GM21360 (cell line): Measurements from ENCODE around the gene PLPP3.

Experiments used
- ATAC-seq: cut with Tn5 transposase; IDR thresholded peaks from one replicate; pipeline ENCODE4 v1.9.1; 2021; ENCODE audit warnings: mild to moderate bottlenecking, moderate library complexity; ENCODE audit not compliant: unreplicated experiment

PLPP3 gene

GRCh38 chr1:56525489-56526041 is 53.8 kb downstream of the PLPP3 start:
- ATAC-seq = peak; percentile 70

DNA sequence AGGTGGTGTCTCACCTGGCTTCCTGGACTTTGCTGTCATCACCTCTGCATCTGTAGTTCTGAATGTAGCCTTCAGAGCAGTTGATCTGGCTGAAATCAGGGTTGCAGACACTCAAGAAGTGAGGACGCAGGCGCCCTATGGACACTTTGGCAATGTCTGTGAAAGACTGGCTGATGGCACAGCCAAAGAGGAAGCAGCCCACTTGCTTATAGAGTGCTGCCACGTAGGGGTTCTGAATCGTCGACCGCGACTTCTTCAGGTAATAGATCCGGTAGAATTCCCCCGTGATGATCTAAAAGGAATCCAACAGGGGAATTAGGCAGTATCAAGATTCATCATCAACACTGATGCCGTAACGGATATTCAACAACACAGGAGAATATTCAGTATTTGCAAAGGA is 55.1 kb downstream of the PLPP3 start:
- ATAC-seq = no peak

DNA sequence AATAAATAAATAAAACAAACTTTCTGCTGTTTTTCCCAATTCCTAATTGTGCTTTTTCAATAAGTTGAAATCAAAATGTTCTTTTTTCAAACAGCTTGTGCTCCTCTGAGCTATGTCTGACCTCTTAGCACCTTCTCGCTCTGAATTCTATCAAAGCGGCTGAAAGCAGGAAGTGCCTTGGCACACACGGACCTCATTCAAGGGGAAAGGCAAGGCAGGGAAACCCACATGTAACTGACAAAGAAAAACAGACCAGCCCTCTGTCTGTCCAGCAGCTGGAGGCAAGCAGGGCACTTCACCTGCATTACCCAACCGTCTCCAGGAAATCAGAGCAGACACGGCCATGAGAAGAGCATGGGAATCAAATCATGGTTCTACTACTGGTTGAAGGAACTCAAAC is 56.7 kb downstream of the PLPP3 start:
- no peak for ATAC-seq

DNA sequence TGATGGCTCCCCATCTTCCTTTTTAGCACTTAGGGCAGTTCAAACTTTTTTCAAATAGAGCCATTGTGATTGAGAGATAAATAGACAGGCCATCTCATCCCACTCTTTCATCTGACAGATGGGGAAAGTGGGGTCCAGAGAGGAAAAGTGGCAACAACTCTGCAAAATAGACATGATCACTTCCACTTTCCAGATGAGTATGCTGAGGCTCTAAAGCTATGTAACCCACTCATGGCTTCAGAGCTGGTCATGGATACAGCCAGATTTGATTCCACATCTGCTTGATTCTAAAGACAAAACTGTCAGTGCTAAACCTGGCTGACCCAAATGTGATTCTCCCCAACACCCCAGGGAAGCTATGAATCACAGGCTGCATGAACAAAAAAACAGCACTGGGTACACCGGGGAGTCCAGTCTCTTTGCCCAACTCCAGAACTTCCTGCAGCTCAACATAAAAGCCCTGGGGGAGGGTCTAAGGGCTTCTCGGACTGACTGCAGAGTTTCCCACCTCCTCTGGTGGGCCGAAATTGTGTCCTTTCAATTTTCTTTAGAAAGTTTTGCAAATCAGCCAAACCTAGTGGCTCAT is 59.3 kb downstream of the PLPP3 start:
- ATAC-seq = no peak

DNA sequence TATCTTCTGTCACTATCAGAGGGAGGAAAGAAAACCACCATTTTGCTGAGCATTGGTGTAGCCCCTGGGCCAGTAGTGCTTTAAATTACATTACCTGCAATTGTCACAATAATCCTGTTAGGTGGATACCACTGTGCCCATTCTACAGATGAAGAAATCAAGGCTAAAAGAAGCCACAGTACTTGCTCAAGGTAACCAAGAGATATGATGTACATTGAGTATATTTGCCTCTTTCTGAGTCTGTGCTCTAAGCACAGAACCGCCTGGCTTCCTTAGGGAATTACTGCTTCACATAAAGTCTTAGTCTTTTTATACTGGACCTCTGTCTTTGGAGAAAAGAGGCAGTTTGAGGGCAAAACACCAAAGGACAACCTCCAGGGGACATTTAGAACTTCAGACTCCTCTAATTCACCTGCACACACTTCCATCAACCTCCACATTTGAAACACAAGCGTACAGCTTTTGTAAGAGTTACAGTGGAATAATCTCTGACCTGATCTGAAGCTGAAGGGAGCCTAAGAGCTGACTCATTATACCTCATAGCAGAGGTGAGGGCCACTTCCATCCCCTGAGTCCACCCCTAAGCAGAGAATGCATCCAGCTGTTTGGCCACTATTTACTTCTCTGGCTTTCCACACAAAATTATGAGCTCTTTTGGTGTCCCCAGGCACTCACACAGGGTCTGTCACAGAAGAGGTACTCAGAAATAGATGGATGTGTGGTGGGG is 61.8 kb downstream of the PLPP3 start:
- no peak for ATAC-seq

DNA sequence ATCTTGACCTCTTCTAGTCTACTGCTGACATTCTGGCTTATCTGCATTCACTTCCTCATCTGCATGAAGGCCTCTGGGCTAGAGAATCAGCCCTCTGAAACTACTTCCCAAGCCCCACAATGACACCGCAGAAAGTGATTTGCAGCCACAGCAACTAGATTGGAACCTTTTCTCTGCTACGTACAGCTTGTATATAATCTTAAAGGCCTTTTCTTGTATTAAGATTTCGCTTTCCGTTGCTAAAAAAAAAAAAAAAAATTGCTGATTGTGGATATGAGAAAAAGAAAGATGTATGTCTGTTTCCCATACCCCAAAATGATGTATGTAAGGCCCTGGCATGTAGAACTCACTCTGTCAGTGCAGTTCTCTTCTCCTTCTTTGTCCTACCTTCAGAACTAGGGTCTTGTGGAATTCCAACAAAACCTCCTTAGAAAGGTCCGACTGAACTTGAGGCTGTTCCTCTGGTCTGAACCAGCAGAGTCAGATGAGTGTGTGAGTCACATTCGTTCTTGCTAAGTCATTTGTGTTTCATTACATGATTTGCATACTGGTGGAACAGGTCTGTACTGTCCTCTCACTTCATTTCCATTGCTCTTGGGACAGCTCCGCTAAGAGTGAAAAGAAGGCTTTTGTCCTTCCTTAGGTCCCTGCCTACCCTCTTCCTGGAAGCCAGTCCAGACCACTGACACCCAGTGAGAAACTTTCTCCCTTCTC is 62.7 kb downstream of the PLPP3 start:
- peak; percentile 89 for ATAC-seq

DNA sequence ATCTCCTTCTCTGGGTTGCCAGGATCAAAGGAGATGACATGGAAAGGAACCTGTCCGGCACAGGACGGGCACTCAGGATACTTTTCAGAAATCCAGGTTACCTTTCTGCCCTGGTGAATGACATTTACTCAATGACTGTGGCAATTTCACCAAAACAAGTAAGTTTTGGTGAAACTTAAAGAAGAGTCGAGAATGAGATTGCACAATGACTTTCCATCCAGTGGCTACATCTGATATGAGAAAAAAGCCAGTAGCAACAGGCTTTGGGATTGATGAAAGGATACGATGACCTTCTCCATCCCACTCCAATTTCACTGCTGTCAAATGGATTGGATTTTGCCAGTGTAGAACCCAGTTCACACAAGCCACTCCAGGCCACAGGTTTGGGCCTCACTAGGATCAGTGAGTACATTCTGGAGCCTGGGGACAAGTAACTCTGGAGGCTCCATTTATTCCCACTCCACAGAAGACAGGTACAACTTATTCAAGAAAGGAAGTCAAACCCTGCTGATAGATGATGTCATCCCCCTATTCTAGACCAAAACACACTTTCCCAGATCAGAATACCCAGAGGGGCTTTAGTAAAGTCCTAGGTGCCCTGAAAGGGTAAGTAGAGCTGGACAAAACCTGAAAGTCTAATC is 63.3 kb downstream of the PLPP3 start:
- ATAC-seq = no peak

DNA sequence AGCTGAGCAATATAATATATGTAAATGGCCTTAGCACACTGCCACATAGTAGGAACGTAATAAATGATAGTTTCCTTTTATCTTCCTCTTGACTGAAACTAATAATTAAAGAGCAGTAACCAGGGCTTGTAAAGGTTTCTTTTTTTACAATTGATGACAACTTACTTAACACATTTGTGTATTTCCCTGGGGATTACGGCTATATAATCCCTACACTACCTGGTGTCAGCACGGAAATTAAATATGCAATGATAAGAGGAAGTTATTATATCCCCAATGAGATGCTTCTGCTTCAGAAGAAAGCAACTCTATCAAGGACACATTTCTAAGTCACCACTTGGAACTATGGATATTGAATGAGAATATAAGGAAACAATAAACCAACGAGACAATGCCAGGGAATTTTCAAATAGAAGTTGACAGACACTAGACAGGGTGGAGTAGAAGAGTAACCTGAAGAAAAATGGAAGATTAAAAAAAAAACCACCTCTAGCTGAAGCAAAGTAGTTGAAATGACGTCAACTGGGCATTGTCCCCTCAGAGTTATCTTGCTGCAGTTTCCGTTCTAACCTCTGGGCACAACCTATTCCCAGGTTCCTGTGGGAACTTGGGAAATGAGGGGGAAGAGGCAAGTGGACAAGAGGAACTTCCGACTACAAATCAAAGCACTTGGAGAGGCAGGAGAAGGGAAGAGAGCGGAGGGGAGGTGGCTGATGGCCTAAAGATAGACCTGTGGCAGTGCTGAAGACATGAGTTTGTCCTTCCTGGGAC is 66.5 kb downstream of the PLPP3 start:
- no peak for ATAC-seq

DNA sequence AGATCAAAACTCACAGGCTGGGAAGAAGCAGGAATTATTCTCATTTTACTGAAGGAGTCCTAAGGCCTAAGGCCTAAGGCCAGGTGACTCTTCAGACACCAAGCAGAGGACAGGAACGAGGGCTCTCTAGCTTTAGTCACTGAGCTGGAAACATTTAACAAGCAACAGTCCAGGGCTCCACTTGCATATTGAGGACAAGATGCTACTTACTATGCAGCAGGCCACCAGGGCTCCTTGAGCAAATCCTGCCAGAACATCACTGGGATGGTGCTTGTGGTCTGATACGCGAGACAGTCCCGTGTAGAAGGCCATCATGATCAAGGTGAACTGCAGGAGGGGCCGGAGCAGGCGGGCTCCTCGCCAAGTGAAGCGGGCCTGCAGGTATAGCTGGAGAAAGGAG is 67.6 kb downstream of the PLPP3 start:
- no peak for ATAC-seq

GRCh38 chr1:56511364-56511763 is 68.0 kb downstream of the PLPP3 start:
- ATAC-seq = no peak

GRCh38 chr1:56510642-56511021 is 68.7 kb downstream of the PLPP3 start:
- ATAC-seq = no peak

DNA sequence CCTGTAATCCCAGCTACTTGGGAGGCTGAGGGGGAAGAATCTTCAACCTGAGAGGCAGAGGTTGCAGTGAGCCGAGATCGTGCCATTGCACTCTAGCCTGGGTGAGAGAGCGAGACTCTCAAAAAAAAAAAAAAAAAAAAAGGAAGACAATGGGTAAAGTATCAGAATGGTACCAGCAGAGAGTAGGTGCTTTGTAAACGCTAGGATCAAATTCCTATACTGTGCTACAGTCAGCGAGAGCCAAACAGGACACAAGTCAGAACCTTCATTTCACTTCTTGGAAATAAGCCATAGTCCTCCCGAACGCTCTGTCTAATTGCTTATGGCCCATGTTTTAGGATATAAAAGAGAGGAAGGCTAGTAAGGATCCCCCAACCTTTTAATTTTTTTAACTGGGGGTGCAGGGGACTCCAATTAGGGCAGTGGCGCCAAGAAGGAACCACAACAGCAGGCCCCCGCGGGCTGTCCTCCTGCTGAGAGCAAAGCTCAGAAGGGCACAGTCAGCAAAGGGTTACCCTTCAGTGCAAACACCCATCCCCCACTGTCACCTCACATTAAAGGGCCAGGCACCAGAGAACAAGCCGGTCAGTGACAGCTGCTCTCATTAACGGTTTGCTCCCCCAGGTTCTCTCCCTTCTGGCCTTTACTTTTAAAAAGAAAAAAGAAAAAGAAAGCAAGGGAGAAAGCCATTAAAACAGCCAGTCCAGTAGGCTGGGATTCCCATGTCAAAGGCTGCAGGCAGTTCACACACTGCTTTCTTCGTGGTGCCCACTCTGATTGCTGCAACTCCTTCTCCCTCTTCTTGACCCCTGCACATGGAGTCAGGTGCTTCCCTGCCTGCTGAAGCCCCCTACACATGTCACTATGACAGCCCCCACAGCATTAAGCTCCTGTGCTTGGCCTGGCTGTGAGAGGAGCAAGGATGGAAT is 69.4 kb downstream of the PLPP3 start:
- no peak for ATAC-seq

- ATAC-seq = no peak
These were observed 70.8 kb downstream of the PLPP3 start for GRCh38 chr1:56508523-56508983.

DNA sequence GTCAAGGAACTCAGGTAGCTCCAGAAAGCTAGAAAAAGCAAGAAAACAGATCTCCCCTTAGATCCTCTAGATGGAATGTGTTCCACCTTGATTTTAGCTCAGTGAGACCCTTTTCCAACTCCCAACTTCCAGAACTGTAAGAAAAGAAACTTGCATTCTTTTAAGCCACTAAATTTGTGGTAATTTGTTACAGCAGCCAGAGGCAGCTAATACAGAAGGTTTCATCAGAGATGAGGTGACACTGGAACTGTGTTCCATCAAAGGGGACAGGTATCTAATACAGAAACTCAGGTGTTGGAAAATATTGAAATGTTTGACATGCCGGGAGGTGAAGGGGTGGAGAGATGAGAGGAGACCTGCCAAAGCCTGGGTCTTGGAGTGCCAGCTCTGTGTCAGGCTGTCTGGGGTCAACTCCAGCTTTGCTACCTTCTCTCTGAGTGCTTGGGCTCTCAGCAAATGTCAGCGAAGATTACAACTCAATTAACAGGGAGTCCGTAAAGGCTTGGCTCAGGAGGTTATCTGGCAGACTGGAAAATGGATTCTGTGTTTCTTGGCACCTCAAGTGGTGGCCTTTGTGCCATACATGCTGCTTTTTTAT is 71.3 kb downstream of the PLPP3 start:
- no peak for ATAC-seq

- no peak for ATAC-seq
These were observed 72.3 kb downstream of the PLPP3 start for GRCh38 chr1:56506951-56507491.

DNA sequence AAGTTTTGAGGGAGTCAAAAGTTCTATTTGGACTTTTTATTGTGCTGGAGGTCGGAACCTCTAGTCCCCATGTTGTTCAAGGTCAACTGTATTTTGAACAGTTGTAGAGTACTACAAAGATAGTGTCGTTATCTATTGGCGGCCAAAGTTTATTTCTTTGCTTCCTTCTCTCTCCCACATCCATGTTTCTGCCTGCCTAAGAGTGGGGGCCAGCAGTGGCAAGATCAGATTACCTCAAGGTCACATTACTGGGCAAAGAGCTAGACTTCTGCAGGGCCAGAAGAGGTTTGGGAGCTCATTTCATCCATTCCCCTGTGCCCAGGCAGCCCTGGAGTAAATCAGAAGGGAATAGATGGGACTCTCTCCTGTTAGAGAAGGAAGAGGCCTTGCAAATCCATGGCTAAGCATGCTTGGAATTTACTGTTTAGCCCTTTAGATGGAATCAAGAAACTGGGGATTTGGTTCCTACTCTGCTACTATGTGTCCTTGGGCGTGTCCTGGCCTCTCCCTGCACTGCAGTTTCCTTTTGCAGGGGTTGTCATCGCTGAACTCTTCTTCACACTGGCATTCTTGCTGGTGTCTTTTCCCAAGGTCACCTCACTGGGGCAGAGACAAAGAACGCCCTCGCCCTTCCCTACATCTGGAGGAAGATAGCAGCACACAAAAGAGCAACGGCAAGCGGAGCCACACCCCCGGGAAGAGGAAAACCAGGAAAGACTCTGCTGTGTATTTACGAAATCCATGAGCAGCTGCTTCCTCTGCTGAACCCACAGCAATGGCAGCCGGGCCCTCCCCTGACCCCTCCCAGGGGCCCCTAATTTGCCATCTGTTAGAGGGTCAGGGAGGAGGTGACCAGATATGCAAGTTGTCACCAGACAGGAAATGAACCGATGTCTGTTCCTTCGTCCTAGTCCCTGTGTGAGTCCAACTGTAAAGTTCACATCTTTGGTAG is 73.3 kb downstream of the PLPP3 start:
- no peak for ATAC-seq

GRCh38 chr1:56502700-56503245 is 76.6 kb downstream of the PLPP3 start:
- ATAC-seq = no peak
